Keratinocyte (primary cell): ENCODE results near the gene NRG3. TPM values are rescaled to one million over a fixed set of nuclear protein-coding genes. Genes with fewer than 3 reads are reported as not detected.

Experiments used
- DNase-seq: peaks from one replicate; pipeline ENCODE4 v3.0.0-alpha.2; 2011; ENCODE audit warnings: low read depth, missing footprints, low spot score
- FAIRE-seq: peaks from 2 replicates; lab custom pipeline; 2011; peaks lifted over from hg19 to GRCh38; lab: Jason Lieb, UNC
- H2AFZ ChIP-seq: 2 replicates; pipeline ENCODE4 v1.6.0; 2012; ENCODE audit warnings: low read length, control low read depth, inconsistent platforms; ENCODE audit not compliant: control insufficient read depth
- H3K27ac ChIP-seq: 2 replicates; pipeline ENCODE4 v1.5.1; 2011; ENCODE audit warnings: low read length; ENCODE audit not compliant: control insufficient read depth, insufficient read depth
- H3K27me3 ChIP-seq: 3 replicates; pipeline ENCODE4 v1.6.0; 2011; ENCODE audit warnings: low read length; ENCODE audit not compliant: control insufficient read depth, insufficient read depth; ENCODE audit errors: extremely low read depth
- H3K36me3 ChIP-seq, 2 experiments: 2 replicates in 1 of 2; 3 replicates in 1 of 2; pipeline ENCODE4 v1.5.1; 2011; ENCODE audit warnings: low read length in 2 of 2, mild to moderate bottlenecking in 1 of 2; ENCODE audit not compliant: control insufficient read depth in 2 of 2, insufficient read depth in 2 of 2; ENCODE audit errors: extremely low read depth in 1 of 2
- H3K4me1 ChIP-seq: 3 replicates; pipeline ENCODE4 v1.5.1; 2011; ENCODE audit warnings: low read length; ENCODE audit not compliant: control insufficient read depth, insufficient read depth; ENCODE audit errors: extremely low read depth
- H3K4me2 ChIP-seq: 3 replicates; pipeline ENCODE4 v1.6.0; 2011; ENCODE audit warnings: low read depth, low read length; ENCODE audit not compliant: control insufficient read depth, insufficient read depth; ENCODE audit errors: extremely low read depth
- H3K4me3 ChIP-seq, 3 experiments: fragments of 200-600 bp in 1 of 3; sonication (generic) in 1 of 3; 2 replicates in 2 of 3; 3 replicates in 1 of 3; pipeline ENCODE4 v1.5.1; 2011 to 2016; ENCODE audit warnings: low read length in 3 of 3, mild to moderate bottlenecking in 3 of 3, control low read depth in 2 of 3, inconsistent platforms in 1 of 3, low read depth in 1 of 3, mixed read lengths in 1 of 3, mixed run types in 1 of 3, moderate library complexity in 1 of 3; ENCODE audit not compliant: control insufficient read depth in 2 of 3, insufficient read depth in 2 of 3; ENCODE audit errors: extremely low read depth in 1 of 3
- H3K79me2 ChIP-seq: 2 replicates; pipeline ENCODE4 v1.6.0; 2012; ENCODE audit warnings: low read length; ENCODE audit not compliant: control insufficient read depth, insufficient read depth
- H3K9ac ChIP-seq: 3 replicates; pipeline ENCODE4 v1.6.0; 2011; ENCODE audit warnings: low read length; ENCODE audit not compliant: control insufficient read depth, insufficient read depth; ENCODE audit errors: extremely low read depth
- H3K9me1 ChIP-seq: 3 replicates; pipeline ENCODE4 v1.6.0; 2011; ENCODE audit warnings: low read length; ENCODE audit not compliant: control insufficient read depth, insufficient read depth; ENCODE audit errors: extremely low read depth
- H3K9me3 ChIP-seq: 2 replicates; pipeline ENCODE4 v1.5.1; 2012; ENCODE audit warnings: low read depth, low read length; ENCODE audit not compliant: control insufficient read depth
- H4K20me1 ChIP-seq: 3 replicates; pipeline ENCODE4 v1.6.0; 2011; ENCODE audit warnings: low read length; ENCODE audit not compliant: control insufficient read depth, insufficient read depth; ENCODE audit errors: extremely low read depth
- EZH2 ChIP-seq: IDR thresholded peaks from one replicate; pipeline ENCODE4 v1.6.1; 2012; ENCODE audit warnings: inconsistent platforms, mild to moderate bottlenecking, low read length, moderate library complexity
- dilution Hi-C: fragments of 300-500 bp; cut with MboI; formaldehyde crosslinking; loops from one replicate; pipeline ENCODE4 v1.7.0; 2020; ENCODE audit warnings: low sequenced_read_pairs; ENCODE audit not compliant: extremely low pct_ligation_motif_present
- polyA plus RNA-seq, 5 experiments: library from polyadenylated mRNA; depleted of rRNA in 3 of 5; stranded (reverse) in 3 of 5; stranded (forward) in 1 of 5; unstranded in 1 of 5; fragments of >200 nt; gene quantifications; 1 replicate in 1 of 5; 2 replicates in 3 of 5; 3 replicates in 1 of 5; pipeline versions ENCODE4 v1.2.1 to v1.2.3, GENCODE V29; 2011 to 2012; ENCODE audit warnings: missing spikeins in 2 of 5, low read depth in 1 of 5, low replicate concordance in 1 of 5
- TF ChIP-seq, protein P1 (sequence below), 3 experiments: IDR thresholded peaks in 1 of 3; conservative IDR thresholded peaks in 1 of 3; optimal IDR thresholded peaks in 1 of 3; 2 replicates in 2 of 3; 3 replicates in 1 of 3; pipeline versions ENCODE3 to v1.5.1; 2011; ENCODE audit warnings: low read length in 3 of 3, mild to moderate bottlenecking in 3 of 3, moderate library complexity in 2 of 3, control low read depth in 1 of 3, inconsistent platforms in 1 of 3; ENCODE audit not compliant: insufficient read depth in 2 of 3; ENCODE audit errors: extremely low read depth in 1 of 3

NRG3 gene
- polyA plus RNA-seq, 1 donor (not counting 4 experiments of a cell fraction or from before 2014, with no cell fraction given): not detected

DNA sequence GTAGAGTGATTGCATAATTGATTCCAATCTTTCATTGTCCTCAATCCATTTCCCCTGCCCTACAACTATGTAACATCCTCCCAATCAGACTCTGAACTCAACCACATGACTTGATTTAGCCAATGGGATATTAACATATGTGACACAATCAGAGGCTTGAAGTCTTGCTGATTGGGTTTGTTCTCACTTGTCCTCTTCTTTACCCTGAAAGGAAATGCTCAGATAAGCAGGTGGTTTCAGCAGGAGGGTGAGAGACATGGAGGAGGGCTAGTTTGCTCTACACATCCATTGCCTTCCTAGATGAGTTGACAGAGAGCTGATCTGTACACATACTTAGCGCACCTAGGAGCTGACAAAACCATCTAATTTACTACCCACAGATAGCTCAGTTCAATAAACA lies 669.4 kb downstream of the NRG3 start:
- no peak for FAIRE-seq
- no peaks in the 10 kb centered on the region for H3K79me2 ChIP-seq

DNA sequence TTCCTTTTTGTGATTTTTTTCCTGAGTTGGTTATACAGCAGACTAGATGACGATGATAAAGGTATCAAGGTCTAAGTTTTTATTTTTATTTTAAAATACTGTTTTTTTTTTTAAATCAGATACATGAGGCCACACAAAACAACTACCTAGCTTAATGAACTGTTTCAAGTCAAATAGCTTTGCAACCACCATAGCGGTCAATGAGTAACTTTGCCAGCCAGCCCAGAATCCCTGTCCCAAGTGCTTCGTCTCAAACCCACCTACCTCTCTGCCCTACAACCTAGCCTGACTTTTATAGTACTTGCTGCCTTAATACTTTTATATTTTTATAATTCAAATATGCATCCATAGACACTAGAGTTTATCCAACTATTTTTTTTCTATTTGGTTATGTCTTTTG lies 676.5 kb downstream of the NRG3 start:
- Histone ChIP-seq H3K27ac (no peak overlapping the region), H3K9me3 (no peaks in the 10 kb centered on the region), H3K79me2 (no peaks in the 10 kb centered on the region), H3K36me3 (no peaks in the 10 kb centered on the region), H3K4me1 (no peaks in the 10 kb centered on the region), H3K9me1 (no peaks in the 10 kb centered on the region), H3K4me2 (no peak overlapping the region), H3K27me3 (no peaks in the 10 kb centered on the region), H4K20me1 (no peaks in the 10 kb centered on the region), H3K4me3 (no peak overlapping the region), H2AFZ (no peak overlapping the region), H3K9ac (no peak overlapping the region)
- no peak for TF ChIP-seq EZH2
- TF ChIP-seq, protein P1, sequence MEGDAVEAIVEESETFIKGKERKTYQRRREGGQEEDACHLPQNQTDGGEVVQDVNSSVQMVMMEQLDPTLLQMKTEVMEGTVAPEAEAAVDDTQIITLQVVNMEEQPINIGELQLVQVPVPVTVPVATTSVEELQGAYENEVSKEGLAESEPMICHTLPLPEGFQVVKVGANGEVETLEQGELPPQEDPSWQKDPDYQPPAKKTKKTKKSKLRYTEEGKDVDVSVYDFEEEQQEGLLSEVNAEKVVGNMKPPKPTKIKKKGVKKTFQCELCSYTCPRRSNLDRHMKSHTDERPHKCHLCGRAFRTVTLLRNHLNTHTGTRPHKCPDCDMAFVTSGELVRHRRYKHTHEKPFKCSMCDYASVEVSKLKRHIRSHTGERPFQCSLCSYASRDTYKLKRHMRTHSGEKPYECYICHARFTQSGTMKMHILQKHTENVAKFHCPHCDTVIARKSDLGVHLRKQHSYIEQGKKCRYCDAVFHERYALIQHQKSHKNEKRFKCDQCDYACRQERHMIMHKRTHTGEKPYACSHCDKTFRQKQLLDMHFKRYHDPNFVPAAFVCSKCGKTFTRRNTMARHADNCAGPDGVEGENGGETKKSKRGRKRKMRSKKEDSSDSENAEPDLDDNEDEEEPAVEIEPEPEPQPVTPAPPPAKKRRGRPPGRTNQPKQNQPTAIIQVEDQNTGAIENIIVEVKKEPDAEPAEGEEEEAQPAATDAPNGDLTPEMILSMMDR (optimal IDR thresholded peaks at IDR 0.05 in 1 of 3, IDR thresholded peaks at IDR 0.05 in 1 of 3, conservative IDR thresholded peaks at IDR 0.05 in 1 of 3; ENCODE audit: extremely low read depth in 1 of 3, insufficient read depth in 2 of 3, low read length in 3 of 3): no peak
- dilution Hi-C loops: no loop called here
- no peak for DNase-seq
- FAIRE-seq: no peak

More for the DNA sequence above, 669.4 kb downstream of the NRG3 start:
- Histone ChIP-seq H3K4me1 (no peaks in the 10 kb centered on the region), H3K9me3 (no peaks in the 10 kb centered on the region), H3K4me3 (no peak overlapping the region), H3K9ac (no peak overlapping the region), H3K9me1 (no peaks in the 10 kb centered on the region), H3K4me2 (no peak overlapping the region), H3K36me3 (no peaks in the 10 kb centered on the region), H2AFZ (no peak overlapping the region), H4K20me1 (no peaks in the 10 kb centered on the region), H3K27me3 (no peaks in the 10 kb centered on the region), H3K27ac (no peak overlapping the region)
- no peak for TF ChIP-seq EZH2
- TF ChIP-seq, protein P1 (optimal IDR thresholded peaks at IDR 0.05 in 1 of 3, IDR thresholded peaks at IDR 0.05 in 1 of 3, conservative IDR thresholded peaks at IDR 0.05 in 1 of 3; ENCODE audit: extremely low read depth in 1 of 3, insufficient read depth in 2 of 3, low read length in 3 of 3): no peak
- dilution Hi-C loops: no loop called here
- DNase-seq: no peak
